ENCODE results near the gene SLC38A10.
A peak's percentile ranks its signal among the peaks of the same experiment; 100 is the strongest.

Gene SLC38A10

GRCh38 chr17:81277946-81278693 lies 17.0 kb downstream of the SLC38A10 start:
- H3K27ac ChIP-seq, result no peak overlapping the region
- TF ChIP-seq CTCF (conservative IDR thresholded peaks at IDR 0.05) (no peak), ZFX (IDR thresholded peaks at IDR 0.05) (no peak)

DNA sequence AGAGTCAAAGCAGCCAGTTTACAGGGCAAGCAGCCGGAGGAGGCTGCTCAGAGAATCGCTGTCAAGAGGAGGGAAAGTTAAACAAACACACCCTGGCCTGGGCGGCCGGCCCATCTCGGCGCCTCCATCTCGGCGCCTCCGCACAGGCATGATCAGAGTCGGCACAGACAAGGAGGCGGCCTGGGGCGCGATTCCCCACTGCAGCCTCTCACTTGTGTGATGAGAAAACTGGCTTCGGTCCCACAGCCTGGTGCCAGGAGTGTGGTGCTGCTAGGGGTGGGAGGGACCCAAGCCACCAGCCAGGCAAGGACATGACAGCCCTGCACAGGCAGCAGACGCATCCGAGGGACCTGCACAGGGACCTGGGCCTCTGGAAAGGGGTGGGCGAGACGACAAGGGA lies 17.7 kb downstream of the SLC38A10 start:
- H3K27ac ChIP-seq, result no peak overlapping the region

DNA sequence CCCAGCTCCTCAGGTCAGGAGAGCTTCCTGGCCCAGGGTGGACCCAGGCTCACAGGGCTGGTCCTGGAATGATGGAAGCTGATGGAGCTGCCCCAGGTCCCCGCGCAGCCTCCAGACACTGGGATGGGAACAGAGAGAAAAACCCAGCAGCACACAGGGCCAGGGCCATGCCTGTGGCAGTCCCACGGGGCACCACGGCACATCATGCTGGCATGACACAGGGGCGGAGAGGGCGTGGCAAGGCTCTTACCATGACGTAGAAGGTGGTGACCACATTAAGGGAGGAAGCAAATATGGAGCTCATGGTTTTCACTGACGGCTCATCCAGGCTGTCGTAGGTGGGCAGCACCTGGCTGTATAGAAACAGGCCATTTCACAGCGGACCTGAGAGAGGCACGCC lies 18.3 kb downstream of the SLC38A10 start:
- TF ChIP-seq CTCF (conservative IDR thresholded peaks at IDR 0.05), result no peak
- TF ChIP-seq ZFX (IDR thresholded peaks at IDR 0.05), result no peak
- H3K27ac ChIP-seq, result no peak overlapping the region

More for the DNA sequence above, 17.7 kb downstream of the SLC38A10 start:
- TF ChIP-seq ZFX (IDR thresholded peaks at IDR 0.05), result no peak
- no peak for TF ChIP-seq CTCF (conservative IDR thresholded peaks at IDR 0.05)

DNA sequence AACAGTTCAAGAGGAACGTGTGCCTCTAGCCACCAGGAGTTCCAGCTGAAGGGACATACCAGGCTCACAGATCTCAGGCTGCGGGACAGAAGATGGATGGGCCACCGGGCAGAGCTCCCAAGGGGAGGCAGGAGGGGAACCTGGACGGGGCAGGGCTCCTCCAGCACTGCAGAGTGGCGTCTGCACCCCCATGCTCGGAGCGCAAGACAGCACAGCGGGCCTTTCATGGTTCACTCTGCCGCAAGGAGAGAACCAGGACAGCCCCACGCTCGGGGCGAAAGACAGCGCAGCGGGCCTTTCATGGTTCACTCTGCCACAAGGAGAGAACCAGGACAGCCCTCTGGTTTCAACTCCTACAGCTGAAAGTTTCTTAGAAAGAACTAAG lies 20.6 kb downstream of the SLC38A10 start:
- TF ChIP-seq CTCF (conservative IDR thresholded peaks at IDR 0.05) (no peak), ZFX (IDR thresholded peaks at IDR 0.05) (no peak)
- H3K27ac ChIP-seq, result no peak overlapping the region

GRCh38 chr17:81273698-81274470 lies 21.2 kb downstream of the SLC38A10 start:
- TF ChIP-seq ZFX (IDR thresholded peaks at IDR 0.05) (no peak), CTCF (conservative IDR thresholded peaks at IDR 0.05) (no peak)
- H3K27ac ChIP-seq, result no peak overlapping the region

- H3K27ac ChIP-seq, result peak overlapping the region; percentile 5; the same call in 1 of the 2 replicates
- TF ChIP-seq CTCF (conservative IDR thresholded peaks at IDR 0.05), result no peak
- no peak for TF ChIP-seq ZFX (IDR thresholded peaks at IDR 0.05)
Measured at GRCh38 chr17:81272616-81273015, 22.5 kb downstream of the SLC38A10 start.

DNA sequence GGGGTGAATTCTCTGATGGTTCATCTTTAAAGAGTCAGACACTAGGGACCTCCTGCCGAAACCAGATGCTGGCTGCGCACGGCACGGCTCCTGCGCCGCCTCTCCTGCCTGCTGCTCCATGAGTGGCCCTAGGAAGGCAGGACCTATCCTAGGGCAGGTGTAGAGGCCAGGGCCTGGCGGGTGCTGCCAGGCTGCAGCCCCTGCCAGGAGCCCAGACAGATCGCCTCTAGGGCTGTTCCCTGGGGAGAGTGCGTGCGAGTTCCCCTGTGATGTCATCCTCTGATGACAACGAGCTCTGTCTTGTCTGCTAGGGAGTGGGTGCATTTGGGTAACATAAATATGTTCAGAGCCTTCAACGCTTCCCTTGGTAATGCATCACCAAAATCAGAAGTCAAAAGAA lies 23.9 kb downstream of the SLC38A10 start:
- TF ChIP-seq CTCF (conservative IDR thresholded peaks at IDR 0.05), result no peak
- TF ChIP-seq ZFX (IDR thresholded peaks at IDR 0.05), result no peak
- H3K27ac ChIP-seq, result no peak overlapping the region

All from C4-2B (cell line).